ENCODE measurements around the gene PELI2. TPM values are rescaled to one million over a fixed set of nuclear protein-coding genes. Genes with fewer than 3 reads are reported as not detected.

Gene PELI2
- total RNA-seq, 1 experiment from 2014 or later = 2.0 TPM

GRCh38 chr14:56211084-56211483 lies 92.9 kb downstream of the PELI2 start:
- no peak for DNase-seq (ENCODE audit: low read depth, low spot score)
- no peak overlapping the region for H3K9ac ChIP-seq (ENCODE audit: low read length)
- no peaks in the 10 kb centered on the region for H3K4me1 ChIP-seq (ENCODE audit: control insufficient read depth in 1 of 2, insufficient read depth in 2 of 2, low read length in 2 of 2)
- no peaks in the 10 kb centered on the region for H4K20me1 ChIP-seq (ENCODE audit: insufficient read depth)
- intact Hi-C loops (cut with micrococcal nuclease) = no loop called here
- no peaks in the 10 kb centered on the region for H3K9me2 ChIP-seq (ENCODE audit: insufficient read depth)
- no peaks in the 10 kb centered on the region for H3K9me3 ChIP-seq (ENCODE audit: control insufficient read depth in 1 of 2, insufficient read depth in 1 of 2, low read depth in 1 of 2, low read length in 2 of 2)
- RAD21 ChIA-PET (ENCODE audit: low non-redundant PET in 1 of 2, low total read pairs in 2 of 2, uncharacterized antibody in 2 of 2, unreplicated experiment in 2 of 2) = no interaction called here
- H3K79me2 ChIP-seq (ENCODE audit: insufficient read depth, low read length) = no peaks in the 10 kb centered on the region
- no peak overlapping the region for H2AFZ ChIP-seq (ENCODE audit: low read depth, low read length, poor library complexity, severe bottlenecking)
- H3K27me3 ChIP-seq (ENCODE audit: insufficient read depth, low read length) = peaks cover 51% of the 10 kb centered on the region
- ATAC-seq = no peak
- CTCF ChIA-PET = no interaction called here
- no peak overlapping the region for H3K4me2 ChIP-seq (ENCODE audit: low read length)
- BruUV-seq (replicated peaks) = no TSS peak
- POLR2A ChIA-PET = no interaction called here
- H3K4me3 ChIP-seq (replicated peaks in 1 of 2; ENCODE audit: low read depth in 1 of 2, low read length in 2 of 2) = no peak overlapping the region
- no peak overlapping the region for H3K27ac ChIP-seq (ENCODE audit: low read depth, low read length)
- no peaks in the 10 kb centered on the region; a peak in 1 of 4 replicates for H3K36me3 ChIP-seq (ENCODE audit: control insufficient read depth in 1 of 2, insufficient read depth in 2 of 2, low read length in 2 of 2)
- no peak for TF ChIP-seq CTCF (IDR thresholded peaks at IDR 0.05 in 2 of 3, conservative IDR thresholded peaks at IDR 0.05 in 1 of 3; ENCODE audit: borderline replicate concordance in 1 of 3, insufficient read depth in 1 of 3, low read depth in 2 of 3, low read length in 2 of 3)
- TF ChIP-seq SRF (IDR thresholded peaks at IDR 0.05; ENCODE audit: low read depth) = no peak
- TF ChIP-seq CBX3 (IDR thresholded peaks at IDR 0.05; ENCODE audit: low read depth) = no peak
- no peak for TF ChIP-seq JUND (IDR thresholded peaks at IDR 0.05)

- Histone ChIP-seq H4K20me1 (ENCODE audit: insufficient read depth) (no peaks in the 10 kb centered on the region), H2AFZ (ENCODE audit: low read depth, low read length, poor library complexity, severe bottlenecking) (no peak overlapping the region), H3K79me2 (ENCODE audit: insufficient read depth, low read length) (no peaks in the 10 kb centered on the region), H3K4me1 (ENCODE audit: control insufficient read depth in 1 of 2, insufficient read depth in 2 of 2, low read length in 2 of 2) (no peaks in the 10 kb centered on the region), H3K4me3 (replicated peaks in 1 of 2; ENCODE audit: low read depth in 1 of 2, low read length in 2 of 2) (no peak overlapping the region), H3K27ac (ENCODE audit: low read depth, low read length) (no peak overlapping the region), H3K9ac (ENCODE audit: low read length) (no peak overlapping the region), H3K36me3 (ENCODE audit: control insufficient read depth in 1 of 2, insufficient read depth in 2 of 2, low read length in 2 of 2) (no peaks in the 10 kb centered on the region; a peak in 1 of 4 replicates), H3K4me2 (ENCODE audit: low read length) (no peak overlapping the region), H3K9me3 (ENCODE audit: control insufficient read depth in 1 of 2, insufficient read depth in 1 of 2, low read depth in 1 of 2, low read length in 2 of 2) (no peaks in the 10 kb centered on the region), H3K27me3 (ENCODE audit: insufficient read depth, low read length) (peaks cover 49% of the 10 kb centered on the region), H3K9me2 (ENCODE audit: insufficient read depth) (no peaks in the 10 kb centered on the region)
- CTCF ChIA-PET = no interaction called here
- ATAC-seq (no peak), DNase-seq (ENCODE audit: low read depth, low spot score) (no peak)
- no TSS peak for BruUV-seq (replicated peaks)
- RAD21 ChIA-PET (ENCODE audit: low non-redundant PET in 1 of 2, low total read pairs in 2 of 2, uncharacterized antibody in 2 of 2, unreplicated experiment in 2 of 2) = no interaction called here
- POLR2A ChIA-PET = no interaction called here
- intact Hi-C loops (cut with micrococcal nuclease) = no loop called here
- TF ChIP-seq JUND (IDR thresholded peaks at IDR 0.05) = no peak
- no peak for TF ChIP-seq RAD21 (IDR thresholded peaks at IDR 0.05; ENCODE audit: low read depth)
- TF ChIP-seq EZH2phosphoT487 (IDR thresholded peaks at IDR 0.05; ENCODE audit: borderline replicate concordance) = no peak
- no peak for TF ChIP-seq TCF7L2 (IDR thresholded peaks at IDR 0.05; ENCODE audit: borderline replicate concordance, extremely low read depth, insufficient read depth, insufficient read length)
- no peak for TF ChIP-seq EZH2 (IDR thresholded peaks at IDR 0.05)
- TF ChIP-seq MAX (IDR thresholded peaks at IDR 0.05) = no peak
- TF ChIP-seq EGR1 (IDR thresholded peaks at IDR 0.05; ENCODE audit: low read depth) = no peak
- no peak for TF ChIP-seq SRF (IDR thresholded peaks at IDR 0.05; ENCODE audit: low read depth)
- TF ChIP-seq CEBPB (IDR thresholded peaks at IDR 0.05; ENCODE audit: low read depth) = no peak
- TF ChIP-seq CTCF (IDR thresholded peaks at IDR 0.05 in 2 of 3, conservative IDR thresholded peaks at IDR 0.05 in 1 of 3; ENCODE audit: borderline replicate concordance in 1 of 3, insufficient read depth in 1 of 3, low read depth in 2 of 3, low read length in 2 of 3) = no peak
- no peak for TF ChIP-seq CBX3 (IDR thresholded peaks at IDR 0.05; ENCODE audit: low read depth)
- no peak for TF ChIP-seq ZNF274 (IDR thresholded peaks at IDR 0.05; ENCODE audit: low read depth, low read length)
- TF ChIP-seq ZFX (IDR thresholded peaks at IDR 0.05) = no peak
Measured at GRCh38 chr14:56211844-56212243, 93.6 kb downstream of the PELI2 start.
